Dendritic cell treated with granulocyte-macrophage colony-stimulating factor and Interleukin-4, amounts not matched to agents 40 ng/mL and 50 ng/mL, for 4 days (primary cell): ENCODE measurements around the gene SYT7.

ENCODE experiments used
- H3K27ac Mint-ChIP-seq: one replicate; pipeline ENCODE4 v1.8.0; 2022; ENCODE audit warnings: mild to moderate bottlenecking, mixed read lengths
- H3K27me3 Mint-ChIP-seq: one replicate; pipeline ENCODE4 v1.8.0; 2022; ENCODE audit warnings: mild to moderate bottlenecking, mixed read lengths
- H3K36me3 Mint-ChIP-seq: one replicate; pipeline ENCODE4 v1.8.0; 2022; ENCODE audit warnings: low read depth, mixed read lengths
- H3K4me1 Mint-ChIP-seq: one replicate; pipeline ENCODE4 v1.8.0; 2022; ENCODE audit warnings: low read depth, mixed read lengths
- H3K4me3 Mint-ChIP-seq: one replicate; pipeline ENCODE4 v1.8.0; 2022; ENCODE audit warnings: mild to moderate bottlenecking, moderate library complexity, mixed read lengths
- H3K9me3 Mint-ChIP-seq: one replicate; pipeline ENCODE4 v1.8.0; 2022; ENCODE audit warnings: mixed read lengths
- intact Hi-C: fragments of 100-400 bp; cut with micrococcal nuclease; formaldehyde crosslinking; loops from one replicate; pipeline ENCODE4 v1.15.0; 2022

Gene SYT7

DNA sequence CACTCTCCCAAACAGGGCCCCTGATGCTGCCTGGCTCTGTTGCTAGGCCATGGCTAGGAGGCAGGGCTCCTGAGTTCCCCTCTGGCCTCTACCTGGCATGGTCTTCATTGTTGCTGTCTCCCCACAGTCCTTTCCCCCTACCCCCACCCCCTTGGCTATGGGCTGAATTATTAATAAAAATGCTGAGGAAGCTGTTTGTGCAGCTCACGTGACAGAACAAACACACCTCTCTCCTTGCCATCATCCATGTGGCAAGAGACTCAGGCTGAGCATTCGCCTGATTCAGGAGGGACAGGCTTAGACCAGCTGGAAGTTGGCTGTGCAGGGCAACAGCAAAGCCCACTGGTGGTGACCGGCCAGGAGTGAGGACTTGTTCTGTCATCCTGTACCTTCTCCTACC lies 4.2 kb upstream of the SYT7 start:
- Mint-ChIP-seq H3K4me1 (peaks cover 19% of the 10 kb centered on the region), H3K36me3 (no peaks in the 10 kb centered on the region), H3K9me3 (no peaks in the 10 kb centered on the region), H3K4me3 (no peak overlapping the region), H3K27ac (no peak overlapping the region), H3K27me3 (peaks cover 88% of the 10 kb centered on the region)
- intact Hi-C loops = no loop called here

DNA sequence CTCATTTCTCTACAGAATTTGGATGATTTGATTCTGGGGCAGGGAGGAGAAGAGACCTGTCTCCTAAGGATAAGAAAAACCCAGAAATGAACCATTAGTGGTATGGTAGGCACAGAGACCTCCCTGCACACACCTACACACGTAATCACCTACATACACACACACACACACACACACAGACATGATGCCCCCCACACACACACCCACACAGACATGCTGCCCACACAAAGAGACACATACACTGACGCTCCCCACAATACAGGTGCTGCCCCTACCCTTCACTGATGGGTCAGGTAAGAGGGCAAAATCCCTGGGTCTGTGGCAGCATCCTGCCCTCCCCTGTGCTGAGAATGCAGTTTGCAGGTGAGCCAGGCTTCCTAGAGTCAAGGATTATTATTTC lies 1.1 kb upstream of the SYT7 start:
- no peaks in the 10 kb centered on the region for H3K36me3 Mint-ChIP-seq
- no peak overlapping the region for H3K27ac Mint-ChIP-seq
- intact Hi-C loops = no loop called here
- no peak overlapping the region for H3K4me3 Mint-ChIP-seq
- no peaks in the 10 kb centered on the region for H3K9me3 Mint-ChIP-seq
- peaks cover 5% of the 10 kb centered on the region for H3K4me1 Mint-ChIP-seq
- peaks cover 86% of the 10 kb centered on the region for H3K27me3 Mint-ChIP-seq

DNA sequence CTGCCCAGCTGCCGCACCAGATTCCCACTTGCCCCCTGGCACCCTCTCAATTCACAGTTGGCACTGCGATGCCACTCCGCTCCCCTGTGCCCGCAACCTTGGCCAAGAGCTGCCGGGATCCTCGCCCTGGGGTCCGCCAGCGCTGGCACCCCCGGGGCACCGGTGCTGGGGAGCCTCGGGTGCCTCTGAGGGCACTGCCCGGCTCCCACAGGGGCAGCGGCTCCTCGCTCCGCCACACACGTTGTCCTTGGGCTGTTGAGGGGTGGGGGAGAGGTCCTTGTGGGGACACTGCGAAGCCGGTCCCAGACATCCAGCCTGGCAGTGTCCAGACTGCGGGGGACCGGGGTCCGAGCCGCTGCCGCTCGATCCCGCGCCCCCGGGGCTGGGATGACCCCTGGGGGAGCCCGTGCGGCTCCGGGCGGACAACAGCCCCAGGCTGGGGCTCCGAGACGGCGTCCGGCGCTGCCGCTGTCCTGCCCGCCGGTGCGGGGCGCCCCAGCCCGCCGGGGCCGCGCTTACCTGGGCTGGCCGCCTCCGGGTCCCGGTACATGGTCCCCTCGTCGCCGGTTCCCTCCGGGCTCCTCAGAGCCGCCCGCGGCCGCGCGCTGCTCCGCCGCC lies 496 bp downstream of the SYT7 start:
- H3K27me3 Mint-ChIP-seq = peaks cover 75% of the 10 kb centered on the region
- no peaks in the 10 kb centered on the region for H3K36me3 Mint-ChIP-seq
- no peak overlapping the region for H3K4me3 Mint-ChIP-seq
- peaks cover 5% of the 10 kb centered on the region for H3K4me1 Mint-ChIP-seq
- H3K27ac Mint-ChIP-seq = no peak overlapping the region
- intact Hi-C loops = no loop called here
- H3K9me3 Mint-ChIP-seq = no peaks in the 10 kb centered on the region

DNA sequence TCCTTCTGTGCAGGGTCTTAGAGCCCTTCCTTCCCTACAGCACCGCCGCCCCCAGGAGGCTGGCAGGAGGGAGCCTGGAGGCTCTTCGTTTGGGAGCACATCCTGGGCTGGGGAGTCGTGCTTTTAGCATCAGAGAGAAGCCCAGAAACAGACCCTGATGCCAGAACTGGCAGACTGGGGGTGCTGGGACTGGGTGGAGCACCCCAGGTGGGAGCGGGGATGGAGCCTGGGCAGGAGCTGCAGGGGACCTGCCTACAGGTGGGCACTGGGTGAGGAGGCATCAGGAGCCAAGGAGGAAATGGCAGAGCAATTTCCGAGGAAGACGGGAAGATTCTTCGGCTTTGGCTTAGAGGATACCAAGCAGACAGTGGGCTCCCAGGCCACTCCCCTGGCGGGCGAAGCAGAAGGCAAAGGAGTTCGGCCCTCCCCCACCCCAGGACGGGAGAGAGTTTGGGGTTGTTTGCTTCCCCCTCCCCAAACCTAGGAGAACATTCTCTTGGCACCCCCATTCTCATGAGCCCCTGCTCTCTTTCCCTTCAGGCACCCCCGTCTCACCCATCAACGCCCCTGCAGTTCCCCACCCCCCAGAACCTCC lies 1.1 kb downstream of the SYT7 start:
- Mint-ChIP-seq H3K27me3 (peaks cover 72% of the 10 kb centered on the region), H3K9me3 (no peaks in the 10 kb centered on the region), H3K4me1 (peaks cover 5% of the 10 kb centered on the region), H3K4me3 (peak overlapping the region; percentile 14), H3K36me3 (no peaks in the 10 kb centered on the region), H3K27ac (no peak overlapping the region)
- intact Hi-C loops = no loop called here

DNA sequence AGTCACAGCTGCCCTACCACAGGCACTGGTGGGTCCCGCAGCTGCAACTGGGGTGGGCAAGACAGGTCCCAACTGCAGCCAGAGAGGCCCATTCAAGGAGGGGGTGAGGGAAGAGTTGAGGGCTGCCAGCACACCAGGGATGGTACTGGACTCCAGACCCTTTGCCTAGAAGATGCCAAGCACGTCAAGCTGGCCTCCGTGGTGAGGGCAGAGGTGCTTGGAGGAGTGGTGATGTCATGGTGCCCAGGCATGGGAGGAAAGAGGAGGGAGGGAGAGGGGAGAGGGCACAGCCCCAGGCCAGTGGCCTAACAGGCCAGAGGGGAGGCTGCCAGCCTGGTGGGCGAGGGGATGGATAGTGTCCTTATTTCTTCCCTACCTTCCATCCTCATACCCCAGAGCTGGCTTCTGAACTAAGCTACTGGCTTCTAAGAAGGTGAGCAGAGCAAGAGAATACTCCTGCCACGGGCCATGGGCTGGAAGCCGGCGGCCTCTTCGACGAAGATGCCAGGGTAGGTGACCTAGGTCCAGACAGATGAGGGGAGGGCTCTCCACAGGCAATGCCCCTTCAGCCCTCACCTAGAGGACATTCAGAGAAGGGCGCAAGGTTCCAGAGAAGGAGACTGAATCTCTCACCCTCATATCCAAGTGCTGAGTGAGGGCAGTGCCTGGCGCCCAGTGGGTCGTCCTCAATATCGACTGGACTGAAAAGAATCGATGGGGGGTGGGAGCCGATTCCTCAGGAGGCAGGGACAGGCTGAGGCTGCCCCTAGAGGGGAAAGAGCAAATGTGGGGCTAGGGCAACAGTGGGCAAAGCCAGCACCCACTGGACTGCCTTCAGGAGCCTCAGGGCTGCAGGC lies 1.8 kb downstream of the SYT7 start:
- no peaks in the 10 kb centered on the region for H3K36me3 Mint-ChIP-seq
- no peaks in the 10 kb centered on the region for H3K9me3 Mint-ChIP-seq
- peaks cover 5% of the 10 kb centered on the region for H3K4me1 Mint-ChIP-seq
- peaks cover 69% of the 10 kb centered on the region for H3K27me3 Mint-ChIP-seq
- intact Hi-C loops = no loop called here
- H3K27ac Mint-ChIP-seq = no peak overlapping the region
- no peak overlapping the region for H3K4me3 Mint-ChIP-seq

DNA sequence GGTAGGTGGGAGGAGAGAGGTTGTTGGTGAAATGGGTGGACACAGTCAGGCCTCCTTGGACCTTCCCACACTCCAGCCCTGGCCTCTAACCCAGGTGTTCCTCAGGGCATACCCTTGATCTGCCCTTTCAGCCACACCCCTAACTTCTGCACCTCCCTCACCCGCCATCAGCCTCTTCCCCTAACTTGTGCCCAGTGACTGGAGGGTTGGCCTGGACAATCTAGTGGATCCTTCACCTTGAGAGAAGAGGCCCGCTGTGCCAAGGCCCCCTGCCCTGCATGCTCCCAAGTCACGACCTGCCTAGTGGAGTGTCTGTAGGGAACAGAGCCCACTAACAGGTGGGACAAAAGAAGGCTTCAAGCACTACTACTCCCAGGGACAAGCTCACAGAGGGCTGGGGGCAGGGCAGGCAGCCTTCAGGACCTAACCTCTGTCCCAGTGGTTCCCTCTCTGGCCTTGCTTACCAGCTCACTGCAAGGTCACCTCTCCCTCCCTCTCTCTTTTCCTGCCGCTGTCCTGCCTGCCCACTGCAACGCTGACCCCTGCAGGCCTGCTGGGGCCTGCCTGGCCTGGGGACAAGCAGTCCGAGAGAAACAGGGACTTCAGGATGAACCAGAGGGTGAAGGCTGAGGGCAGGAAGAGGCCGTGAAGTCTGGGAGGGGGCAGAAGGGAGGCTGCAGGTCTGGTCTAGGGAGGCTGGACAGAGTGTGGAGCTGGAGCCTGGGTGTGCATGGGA lies 3.3 kb downstream of the SYT7 start:
- no peaks in the 10 kb centered on the region for H3K36me3 Mint-ChIP-seq
- peaks cover 67% of the 10 kb centered on the region for H3K27me3 Mint-ChIP-seq
- intact Hi-C loops = no loop called here
- no peak overlapping the region for H3K27ac Mint-ChIP-seq
- no peaks in the 10 kb centered on the region for H3K9me3 Mint-ChIP-seq
- peaks cover 5% of the 10 kb centered on the region for H3K4me1 Mint-ChIP-seq
- no peak overlapping the region for H3K4me3 Mint-ChIP-seq

DNA sequence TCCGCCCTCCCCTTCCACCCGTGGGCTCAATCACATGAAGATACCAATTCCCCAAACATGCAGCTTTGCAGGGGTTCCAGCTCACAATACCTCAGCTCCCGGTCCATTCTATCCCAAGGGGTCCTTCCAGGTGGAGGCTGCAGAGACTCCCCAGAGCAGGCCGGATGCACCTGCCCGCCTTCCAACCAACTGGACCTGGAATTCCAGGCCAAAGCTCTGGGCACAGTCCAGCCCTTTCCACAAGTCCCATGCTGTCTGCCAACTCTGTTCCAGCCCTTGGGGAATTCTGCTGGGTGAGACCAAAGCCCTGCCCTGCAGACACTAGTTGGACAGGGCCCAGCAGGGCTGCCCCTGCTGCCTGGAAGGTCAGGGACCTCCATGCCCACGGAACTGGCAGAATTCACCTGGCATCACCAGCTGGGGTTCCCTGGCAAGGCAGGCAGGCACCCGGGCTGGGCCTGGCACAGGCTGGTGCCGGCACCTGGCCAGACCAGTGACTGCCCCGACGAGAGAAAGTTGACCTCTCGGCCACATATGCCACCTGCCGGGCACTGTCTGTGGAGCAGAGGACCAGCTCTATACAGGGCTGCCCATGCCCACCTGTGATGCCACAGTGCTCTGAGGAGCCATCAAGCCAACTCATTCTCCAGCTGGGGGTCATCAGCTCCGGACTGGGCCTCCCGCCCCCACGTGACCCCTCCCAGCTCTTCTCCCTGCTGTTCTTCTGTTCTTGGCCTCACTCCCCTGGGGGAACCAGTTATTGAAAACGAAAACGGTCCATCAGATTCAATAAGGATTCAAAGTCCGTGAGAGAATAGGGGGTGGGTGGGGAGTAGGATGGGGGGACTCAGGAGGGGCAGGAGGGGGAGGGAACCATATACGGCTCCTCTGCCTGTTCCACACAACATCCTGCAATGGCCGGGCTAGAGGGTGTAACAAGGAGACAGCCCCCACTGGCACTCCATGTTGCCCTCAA lies 4.7 kb downstream of the SYT7 start:
- no peak overlapping the region for H3K27ac Mint-ChIP-seq
- no peak overlapping the region for H3K4me3 Mint-ChIP-seq
- no peaks in the 10 kb centered on the region for H3K4me1 Mint-ChIP-seq
- intact Hi-C loops = no loop called here
- H3K27me3 Mint-ChIP-seq = peaks cover 62% of the 10 kb centered on the region
- H3K36me3 Mint-ChIP-seq = no peaks in the 10 kb centered on the region
- no peaks in the 10 kb centered on the region for H3K9me3 Mint-ChIP-seq

DNA sequence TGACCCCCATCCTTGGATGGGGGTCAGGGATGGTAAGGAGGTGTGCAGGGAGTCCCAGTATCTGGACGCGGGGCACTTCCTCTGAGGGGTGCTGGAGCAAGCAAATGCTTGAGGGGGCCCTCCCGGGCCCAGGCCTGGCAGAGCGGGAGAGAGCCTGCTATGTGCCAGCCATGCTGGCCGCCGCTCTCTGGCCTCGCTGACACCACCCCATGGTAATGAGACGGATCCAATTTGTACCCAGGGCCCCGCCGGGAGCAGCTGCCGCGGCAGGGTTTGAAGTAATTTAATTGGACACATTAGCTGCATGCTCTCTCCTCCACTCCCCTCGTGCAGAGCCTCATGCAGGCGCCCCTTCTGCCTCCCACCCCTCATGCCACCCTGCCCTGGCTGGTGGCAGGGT lies 6.3 kb downstream of the SYT7 start:
- H3K27me3 Mint-ChIP-seq = peaks cover 59% of the 10 kb centered on the region

DNA sequence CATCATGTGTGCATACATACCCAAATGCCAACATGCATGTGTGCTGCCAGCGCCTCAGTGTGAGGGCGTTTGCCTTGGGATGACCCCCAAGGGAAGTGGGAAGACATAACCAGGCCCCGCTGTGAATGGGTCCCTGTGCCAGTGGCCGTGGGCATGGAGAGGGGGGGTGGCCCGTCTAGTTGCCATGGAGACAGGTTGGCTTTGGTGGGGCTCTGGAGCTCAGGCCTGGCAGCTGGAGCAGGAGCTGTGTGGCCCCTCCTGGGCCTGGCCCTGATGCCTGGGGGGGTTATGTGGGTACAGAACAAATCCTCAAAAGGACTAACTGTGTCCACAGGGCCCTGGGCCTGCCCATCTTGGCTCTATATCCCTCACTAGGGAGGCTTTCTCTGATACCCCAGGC lies 8.0 kb downstream of the SYT7 start:
- H3K9me3 Mint-ChIP-seq = no peaks in the 10 kb centered on the region
- no peak overlapping the region for H3K4me3 Mint-ChIP-seq
- intact Hi-C loops = no loop called here
- H3K27me3 Mint-ChIP-seq = peaks cover 58% of the 10 kb centered on the region
- H3K27ac Mint-ChIP-seq = no peak overlapping the region
- H3K4me1 Mint-ChIP-seq = no peaks in the 10 kb centered on the region
- no peaks in the 10 kb centered on the region for H3K36me3 Mint-ChIP-seq

More for the DNA sequence above, 6.3 kb downstream of the SYT7 start:
- no peaks in the 10 kb centered on the region for H3K36me3 Mint-ChIP-seq
- no peak overlapping the region for H3K27ac Mint-ChIP-seq
- H3K4me3 Mint-ChIP-seq = no peak overlapping the region
- H3K4me1 Mint-ChIP-seq = no peaks in the 10 kb centered on the region
- no peaks in the 10 kb centered on the region for H3K9me3 Mint-ChIP-seq
- intact Hi-C loops = no loop called here

DNA sequence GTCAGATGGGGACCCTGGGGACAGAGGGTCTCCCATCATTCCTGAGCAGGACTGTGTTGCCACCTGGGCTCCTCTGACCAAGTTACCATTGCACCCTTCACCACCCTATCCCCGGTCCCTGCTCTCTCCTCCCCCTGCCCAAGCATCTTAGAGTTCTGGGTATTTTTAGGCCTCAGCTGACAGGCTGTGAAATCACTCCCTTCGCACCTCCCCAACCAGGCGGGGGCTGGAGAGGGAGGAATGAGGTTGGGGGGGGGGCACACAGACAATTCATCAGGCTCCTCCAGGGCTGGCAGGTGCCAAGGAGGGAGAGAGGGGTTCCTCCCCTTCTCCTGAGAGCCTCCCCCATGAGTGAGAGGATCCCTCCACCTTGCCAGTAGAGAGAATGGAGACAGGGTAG lies 9.0 kb downstream of the SYT7 start:
- peaks cover 5% of the 10 kb centered on the region for H3K4me1 Mint-ChIP-seq
- no peak overlapping the region for H3K4me3 Mint-ChIP-seq
- H3K9me3 Mint-ChIP-seq = no peaks in the 10 kb centered on the region
- intact Hi-C loops = no loop called here
- H3K36me3 Mint-ChIP-seq = no peaks in the 10 kb centered on the region
- peaks cover 56% of the 10 kb centered on the region for H3K27me3 Mint-ChIP-seq
- no peak overlapping the region for H3K27ac Mint-ChIP-seq

DNA sequence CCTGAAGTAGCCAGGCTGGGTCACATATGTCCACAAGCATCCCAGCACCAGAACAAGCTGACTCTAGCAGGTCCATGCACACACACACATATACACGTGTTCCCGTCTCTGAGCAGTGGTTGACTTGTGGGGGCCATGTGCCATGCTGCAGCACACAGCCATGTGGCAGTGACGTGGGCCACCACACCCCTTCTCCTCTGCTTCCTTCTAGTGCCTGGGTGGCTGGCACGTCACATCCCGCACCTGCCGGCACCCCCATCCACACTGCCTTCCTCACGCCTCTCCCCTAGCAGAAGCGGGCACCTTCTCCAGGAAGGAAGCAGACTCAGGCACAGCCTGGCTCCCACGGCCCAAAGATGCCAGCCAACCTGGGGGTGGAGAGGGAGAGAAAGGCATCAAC lies 9.5 kb downstream of the SYT7 start:
- Mint-ChIP-seq H3K36me3 (no peaks in the 10 kb centered on the region), H3K4me1 (peaks cover 5% of the 10 kb centered on the region), H3K27ac (no peak overlapping the region), H3K27me3 (peaks cover 56% of the 10 kb centered on the region), H3K4me3 (no peak overlapping the region), H3K9me3 (no peaks in the 10 kb centered on the region)
- intact Hi-C loops = no loop called here

DNA sequence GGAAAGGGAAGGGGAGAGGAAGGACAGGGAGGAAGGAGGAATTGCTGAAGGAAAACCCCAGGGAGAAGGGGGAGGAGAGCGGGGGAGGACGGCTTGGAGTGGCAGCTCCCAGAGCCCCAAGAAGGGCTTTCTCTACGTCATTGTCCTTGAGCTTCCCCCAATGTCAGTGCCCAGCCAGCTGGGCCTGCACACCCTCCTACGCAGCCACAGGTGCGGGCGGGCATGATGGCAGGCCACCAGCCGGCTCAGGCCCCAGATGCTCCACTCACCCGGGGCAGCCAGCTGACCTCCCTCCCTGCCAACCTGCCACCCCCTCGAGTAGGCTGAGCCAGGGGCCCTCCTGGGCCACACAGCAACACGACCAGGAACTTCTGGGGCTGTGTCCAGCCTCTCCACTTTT lies 11.2 kb downstream of the SYT7 start:
- H3K4me3 Mint-ChIP-seq = no peak overlapping the region
- no peaks in the 10 kb centered on the region for H3K36me3 Mint-ChIP-seq

DNA sequence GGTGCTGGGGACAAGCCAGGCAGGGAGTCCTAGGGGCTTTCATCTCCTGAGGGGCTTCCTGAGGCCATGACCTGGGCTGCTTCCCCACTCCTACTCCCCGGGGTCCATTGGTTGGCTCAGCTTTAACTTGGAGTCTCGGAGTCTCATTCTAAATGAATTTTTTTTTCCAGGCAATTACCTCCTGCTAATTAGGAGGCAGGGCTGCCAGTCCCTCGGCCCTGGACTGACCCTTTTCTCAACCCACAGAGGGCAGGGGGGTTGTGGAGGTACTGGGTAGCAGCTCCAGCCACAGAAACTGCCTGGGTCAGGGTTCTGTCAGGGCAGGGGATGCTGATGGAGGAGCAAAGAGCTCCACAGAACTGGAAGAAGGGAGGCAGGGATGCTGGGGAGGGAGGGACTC lies 11.9 kb downstream of the SYT7 start:
- H3K4me1 Mint-ChIP-seq = peaks cover 5% of the 10 kb centered on the region
- no peak overlapping the region for H3K27ac Mint-ChIP-seq
- H3K36me3 Mint-ChIP-seq = no peaks in the 10 kb centered on the region
- intact Hi-C loops = no loop called here
- H3K4me3 Mint-ChIP-seq = no peak overlapping the region
- peaks cover 66% of the 10 kb centered on the region for H3K27me3 Mint-ChIP-seq
- no peaks in the 10 kb centered on the region for H3K9me3 Mint-ChIP-seq

More for the DNA sequence above, 11.2 kb downstream of the SYT7 start:
- peaks cover 5% of the 10 kb centered on the region for H3K4me1 Mint-ChIP-seq
- peaks cover 61% of the 10 kb centered on the region for H3K27me3 Mint-ChIP-seq
- H3K27ac Mint-ChIP-seq = no peak overlapping the region
- intact Hi-C loops = no loop called here
- H3K9me3 Mint-ChIP-seq = no peaks in the 10 kb centered on the region
